GM06990 (cell line): Measurements from ENCODE around the gene KLHL35.

Experiments used
- DNase-seq: peaks from one replicate; pipeline ENCODE4 v3.0.0-alpha.2; 2011; ENCODE audit not compliant: insufficient read length; ENCODE audit errors: extremely low read depth
- H3K27me3 ChIP-seq: replicated peaks from 2 replicates; pipeline ENCODE4 v1.6.0; 2011; ENCODE audit warnings: low read length; ENCODE audit not compliant: control insufficient read depth, insufficient read depth
- H3K36me3 ChIP-seq: 2 replicates; pipeline ENCODE4 v1.5.1; 2011; ENCODE audit warnings: low read length; ENCODE audit not compliant: control insufficient read depth, insufficient read depth
- H3K4me3 ChIP-seq: replicated peaks from 2 replicates; pipeline ENCODE4 v1.5.1; 2011; ENCODE audit warnings: low read depth, mild to moderate bottlenecking, control low read depth, low read length
- CTCF ChIP-seq: IDR thresholded peaks from 2 replicates; pipeline ENCODE4 v1.5.1; 2011; ENCODE audit warnings: low read length, control low read depth, mild to moderate bottlenecking, inconsistent platforms; ENCODE audit not compliant: insufficient read depth, poor library complexity, severe bottlenecking

Gene KLHL35

GRCh38 chr11:75449271-75449670 is 16.3 kb upstream of the KLHL35 start:
- Histone ChIP-seq H3K4me3 (no peak overlapping the region), H3K27me3 (no peaks in the 10 kb centered on the region), H3K36me3 (no peaks in the 10 kb centered on the region)
- DNase-seq, result no peak
- TF ChIP-seq CTCF, result no peak

- no peak for DNase-seq
These were observed 14.4 kb upstream of the KLHL35 start for GRCh38 chr11:75447415-75447814.

GRCh38 chr11:75445315-75445953 is 12.4 kb upstream of the KLHL35 start:
- Histone ChIP-seq H3K4me3 (no peak overlapping the region), H3K27me3 (no peaks in the 10 kb centered on the region), H3K36me3 (no peaks in the 10 kb centered on the region)
- DNase-seq, result peak; percentile 27
- peak; percentile 94 for TF ChIP-seq CTCF

More at GRCh38 chr11:75447415-75447814, 14.4 kb upstream of the KLHL35 start:
- TF ChIP-seq CTCF, result no peak
- no peaks in the 10 kb centered on the region for H3K27me3 ChIP-seq
- H3K36me3 ChIP-seq, result no peaks in the 10 kb centered on the region
- H3K4me3 ChIP-seq, result no peak overlapping the region

- DNase-seq, result no peak
- no peak for TF ChIP-seq CTCF
- H3K36me3 ChIP-seq, result no peaks in the 10 kb centered on the region
- H3K4me3 ChIP-seq, result no peak overlapping the region
- no peaks in the 10 kb centered on the region for H3K27me3 ChIP-seq
These were observed 10.0 kb upstream of the KLHL35 start for GRCh38 chr11:75443043-75443442.

- Histone ChIP-seq H3K4me3 (no peak overlapping the region), H3K27me3 (no peaks in the 10 kb centered on the region)
- TF ChIP-seq CTCF, result no peak
These were observed 9.3 kb upstream of the KLHL35 start for GRCh38 chr11:75442161-75442885.

More at GRCh38 chr11:75442161-75442885, 9.3 kb upstream of the KLHL35 start:
- no peak for DNase-seq
- H3K36me3 ChIP-seq, result no peaks in the 10 kb centered on the region
